NCI-H128 (cell line): ENCODE measurements around the gene SH2D6.
A peak's percentile ranks its signal among the peaks of the same experiment; 100 is the strongest.
"Not testable (repeated sequence)": the region's sequence is repeated elsewhere in the genome, so short reads cannot be mapped to it uniquely, and the experiment has no call there.

ENCODE experiments used
- DNase-seq: peaks from one replicate; lab custom pipeline; 2025; ENCODE audit not compliant: unreplicated experiment; lab: John Stamatoyannopoulos, UW

Gene SH2D6

DNA sequence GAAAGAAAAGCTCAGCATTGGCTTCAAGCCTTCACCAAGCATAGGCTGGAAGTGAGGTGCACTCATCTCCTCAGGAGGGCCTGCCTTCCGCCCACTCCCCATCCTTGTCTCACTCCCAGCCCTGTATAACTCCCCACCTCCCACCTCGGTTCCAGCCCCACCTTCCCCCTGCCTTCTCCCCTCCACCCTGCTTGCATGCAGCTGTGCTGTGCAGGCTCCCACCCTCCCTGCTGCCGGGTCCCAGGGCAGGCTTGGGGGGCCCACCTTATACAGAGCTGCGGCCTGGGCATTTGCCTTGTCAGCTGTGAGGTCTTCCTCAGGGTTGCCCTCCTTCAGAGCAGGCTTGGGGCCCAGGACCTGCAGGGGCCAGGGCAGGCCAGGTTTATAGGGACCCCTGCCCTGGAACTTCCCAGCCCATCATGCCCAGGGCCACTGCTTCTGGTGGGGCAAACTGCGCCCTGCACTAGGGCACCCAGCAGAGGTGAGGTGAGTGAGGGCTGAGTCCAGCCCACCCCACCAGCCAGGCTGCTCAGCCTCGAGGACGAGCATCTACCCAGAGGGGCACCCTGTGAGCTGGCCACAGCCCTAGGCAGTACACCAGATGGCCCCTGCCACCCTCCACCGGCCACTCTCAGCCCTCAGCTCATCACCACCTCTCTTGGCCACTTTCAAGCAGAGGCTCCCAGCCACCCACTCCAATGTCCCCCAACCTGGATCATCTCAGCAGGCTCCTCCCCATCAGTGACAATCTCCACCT is 19.9 kb upstream of the SH2D6 start:
- DNase-seq: no peak

GRCh38 chr2:85399183-85399455 is 19.4 kb upstream of the SH2D6 start:
- no peak for DNase-seq

DNA sequence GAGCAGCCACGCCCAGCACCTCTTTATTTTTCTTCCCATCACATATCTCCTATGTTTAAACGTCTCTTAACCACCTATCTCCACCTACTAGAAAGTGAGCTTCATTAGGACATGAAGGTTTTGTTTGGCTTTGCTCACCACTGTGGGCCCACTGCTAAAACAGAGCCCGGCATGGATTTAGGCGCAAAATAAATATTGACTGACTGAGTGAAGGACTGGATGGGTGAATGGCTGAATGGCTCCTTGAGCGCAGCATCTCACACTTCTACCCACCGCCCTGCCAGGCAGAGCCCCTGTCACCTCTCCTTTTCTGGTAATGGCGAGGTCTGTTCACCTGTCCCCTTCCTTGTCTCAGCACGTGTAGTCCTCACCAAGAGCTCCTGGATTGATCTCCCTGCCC is 18.5 kb upstream of the SH2D6 start:
- DNase-seq: no peak

DNA sequence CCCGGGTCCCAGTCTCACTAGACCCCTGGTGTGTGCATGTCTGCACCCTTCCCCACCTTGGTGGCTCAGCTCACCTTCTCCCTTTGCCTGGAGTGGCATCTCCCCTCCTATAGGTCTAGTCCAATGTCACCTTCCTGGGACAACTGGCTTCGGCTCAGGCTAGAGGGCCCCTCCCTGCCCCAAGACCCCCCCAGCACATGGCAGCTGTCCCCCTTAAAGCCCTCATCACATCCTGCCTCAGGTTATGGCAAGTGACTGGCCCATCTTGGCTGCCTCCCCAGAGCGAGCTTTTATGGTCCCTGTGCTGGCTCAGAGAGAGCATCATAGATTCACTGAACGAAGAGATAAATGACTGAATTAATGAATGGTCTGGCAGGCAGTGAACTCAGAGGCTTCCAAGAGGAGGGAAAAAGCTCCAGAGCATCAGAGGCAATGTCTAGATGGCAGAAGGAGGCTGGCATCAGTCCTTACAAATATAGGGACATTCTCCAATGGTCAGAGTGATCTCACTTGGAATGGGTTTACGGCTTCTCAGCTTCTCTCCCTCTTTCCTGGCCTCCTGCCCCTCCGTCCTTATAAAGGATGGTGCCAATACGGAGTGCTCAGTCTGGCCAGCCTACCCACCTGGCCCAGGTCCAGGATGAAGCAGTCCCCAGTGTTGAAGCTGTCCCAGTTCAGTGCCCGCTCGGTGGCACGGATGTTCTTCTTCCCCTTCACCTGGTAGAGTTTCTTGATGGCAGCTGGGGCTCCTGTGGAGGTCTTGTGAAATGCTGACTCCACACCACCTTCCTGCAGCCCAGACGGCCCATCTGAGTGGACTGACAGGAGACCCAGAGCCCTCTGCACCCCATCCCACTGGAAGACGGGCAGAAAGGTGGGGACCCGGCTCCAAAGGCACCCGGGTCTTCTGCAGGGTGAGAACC is 17.7 kb upstream of the SH2D6 start:
- no peak for DNase-seq

GRCh38 chr2:85401464-85401805 is 17.1 kb upstream of the SH2D6 start:
- DNase-seq: no peak

DNA sequence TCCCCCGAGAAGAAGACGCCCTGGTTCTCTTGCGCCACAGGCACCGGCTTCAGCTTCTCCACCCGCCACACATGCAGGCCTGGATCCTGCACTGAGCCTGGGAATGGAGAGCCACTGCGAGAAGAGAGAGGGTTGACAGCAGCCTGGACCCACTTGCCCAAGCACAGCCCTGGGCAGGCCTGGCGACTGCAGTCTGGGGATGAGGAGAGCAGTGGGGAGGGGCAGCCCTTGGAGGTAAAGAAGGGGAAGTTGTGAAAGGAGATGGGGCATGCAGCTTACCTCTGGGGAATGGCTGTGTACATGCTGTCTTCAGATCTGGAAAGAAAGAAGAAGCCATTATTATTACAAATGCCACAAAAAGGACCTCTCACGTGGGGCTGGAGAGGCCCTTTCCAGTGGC is 16.7 kb upstream of the SH2D6 start:
- no peak for DNase-seq

- DNase-seq: no peak
Observed at GRCh38 chr2:85405201-85406059, 13.1 kb upstream of the SH2D6 start.

GRCh38 chr2:85409845-85410583 is 8.5 kb upstream of the SH2D6 start, which contains the start of gene CAPG:
Gene CAPG (minus strand): TSS chr2:85410366. CDS start chr2:85402145, 8,221 bp downstream.
- DNase-seq: no peak

DNA sequence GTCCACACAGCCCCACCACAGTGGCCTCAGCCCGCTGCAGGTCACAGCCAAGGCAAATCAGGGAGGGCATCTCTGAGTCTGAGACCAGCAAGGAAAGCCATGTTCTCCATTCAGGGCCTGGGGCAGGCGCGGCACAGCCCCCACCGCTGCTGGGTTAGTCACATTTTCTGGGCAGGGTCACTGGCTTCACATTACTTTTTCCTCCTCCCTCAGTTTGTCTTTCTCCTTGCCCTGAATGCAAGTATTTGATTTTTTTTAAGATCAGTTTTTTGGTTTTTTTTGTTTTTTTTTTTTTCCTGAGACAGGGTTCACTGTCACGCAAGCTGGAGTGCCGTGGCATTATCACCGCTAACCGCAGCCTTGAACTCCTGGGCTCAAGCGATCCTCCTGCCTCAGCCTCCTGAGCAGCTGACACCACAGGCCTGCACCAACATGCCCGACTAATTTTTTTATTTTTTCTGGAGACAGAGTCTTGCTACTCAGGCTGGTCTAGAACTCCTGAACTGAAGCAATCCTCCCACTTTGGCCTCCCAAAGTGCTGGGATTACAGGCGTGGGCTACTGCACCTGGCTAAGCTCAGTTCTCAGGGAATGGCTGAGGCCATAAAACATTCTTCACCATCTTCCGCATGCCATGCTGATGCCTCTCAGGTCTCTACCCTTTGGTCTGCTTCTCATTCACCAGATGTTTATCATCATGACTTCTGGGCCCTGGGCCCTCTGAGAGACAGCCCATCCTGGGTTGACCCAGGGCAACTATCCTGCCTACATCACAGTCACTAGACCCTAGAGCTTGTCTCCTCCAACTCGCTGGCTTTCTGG is 7.7 kb upstream of the SH2D6 start:
- DNase-seq: no peak

- no peak for DNase-seq
Observed at GRCh38 chr2:85411405-85411748, 7.1 kb upstream of the SH2D6 start.

DNA sequence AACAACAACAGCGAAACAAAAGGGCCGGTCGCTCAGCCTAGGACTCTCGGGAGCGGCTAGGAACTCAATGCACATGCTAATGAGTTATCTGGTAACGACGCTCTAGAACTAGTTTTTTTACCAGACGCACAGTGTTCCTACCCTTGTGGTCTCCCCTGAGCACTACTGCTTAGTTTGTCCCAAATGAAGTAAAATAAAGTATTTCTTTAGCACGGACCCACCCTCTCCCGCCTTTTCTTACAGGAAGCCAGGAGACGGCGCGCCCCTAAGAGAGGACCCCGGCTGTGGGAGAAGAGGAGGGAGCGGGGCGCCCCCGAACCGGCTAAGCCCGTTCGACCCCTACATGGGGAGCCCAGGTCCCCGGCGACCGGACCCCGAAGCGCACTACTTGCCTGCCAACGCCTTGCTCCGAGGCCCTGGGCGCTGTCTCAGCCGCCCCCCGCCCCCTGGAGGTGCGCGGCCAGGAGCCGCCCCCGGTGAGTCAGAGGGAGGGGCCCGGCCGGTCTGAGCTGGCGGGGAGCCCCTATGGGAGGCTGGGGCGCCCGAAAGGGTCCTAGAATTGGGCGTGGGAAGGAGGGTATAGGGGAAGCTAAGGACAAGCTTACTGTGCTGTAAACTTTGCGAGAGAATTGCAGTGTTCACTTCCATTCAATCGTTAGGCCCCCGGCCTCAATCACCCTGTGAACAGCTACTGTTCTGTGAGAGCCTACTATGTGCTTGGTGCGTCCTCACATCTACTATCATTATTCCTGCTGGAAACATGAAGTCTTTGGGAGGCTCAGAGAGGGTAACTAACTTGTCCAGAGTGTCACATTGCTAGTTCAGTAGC is 4.7 kb upstream of the SH2D6 start:
- no peak for DNase-seq

GRCh38 chr2:85414421-85414759 is 4.1 kb upstream of the SH2D6 start:
- not testable (repeated sequence) for DNase-seq

GRCh38 chr2:85414761-85415553 is 3.6 kb upstream of the SH2D6 start:
- DNase-seq: no peak

- DNase-seq: no peak
Observed at GRCh38 chr2:85415980-85416650, 2.4 kb upstream of the SH2D6 start.

GRCh38 chr2:85419009-85419675 is 628 bp downstream of the SH2D6 start:
- DNase-seq: no peak

DNA sequence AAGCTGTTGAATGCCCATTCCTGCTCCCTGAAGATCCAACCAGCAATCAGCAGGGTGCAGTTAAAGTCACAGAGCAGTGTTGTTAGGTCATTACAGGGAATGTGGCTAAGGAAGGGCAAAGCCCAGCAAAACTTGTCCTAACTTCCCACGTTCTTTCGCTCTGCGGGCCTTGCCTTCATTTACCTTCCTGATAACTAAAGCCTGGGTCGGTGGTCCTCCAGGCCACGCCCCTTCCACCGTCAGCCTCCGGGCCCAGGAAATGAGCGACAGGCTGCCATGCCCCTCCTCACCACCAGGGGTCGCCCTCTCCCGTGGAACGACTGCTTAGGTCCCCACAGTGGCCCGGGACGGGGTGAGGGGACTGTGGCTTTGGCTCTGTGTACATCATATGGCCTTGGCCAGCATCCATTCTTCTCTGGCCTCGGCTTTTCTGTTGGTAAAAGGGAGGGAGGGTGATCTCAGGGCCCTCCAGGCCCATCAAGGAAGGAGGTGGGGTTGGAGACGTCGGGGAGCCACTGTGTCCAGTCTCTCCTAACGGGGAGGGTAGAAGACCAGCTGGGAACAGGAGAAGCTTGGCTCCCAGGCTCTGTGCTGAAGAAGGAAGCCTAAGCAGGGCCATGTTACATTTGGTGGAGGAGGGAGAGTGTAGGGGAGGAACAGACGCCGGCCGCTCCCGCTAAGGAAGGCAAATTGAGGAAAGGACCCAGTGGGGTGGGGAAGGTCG is 2.2 kb downstream of the SH2D6 start:
- peak; percentile 80 for DNase-seq
